HG02678 (cell line): ENCODE results near the gene TNFAIP2.

ENCODE experiments used
- ATAC-seq: cut with Tn5 transposase; IDR thresholded peaks from one replicate; pipeline ENCODE4 v1.9.1; 2021; ENCODE audit warnings: mild to moderate bottlenecking, moderate library complexity; ENCODE audit not compliant: unreplicated experiment

The TNFAIP2 gene, protein sequence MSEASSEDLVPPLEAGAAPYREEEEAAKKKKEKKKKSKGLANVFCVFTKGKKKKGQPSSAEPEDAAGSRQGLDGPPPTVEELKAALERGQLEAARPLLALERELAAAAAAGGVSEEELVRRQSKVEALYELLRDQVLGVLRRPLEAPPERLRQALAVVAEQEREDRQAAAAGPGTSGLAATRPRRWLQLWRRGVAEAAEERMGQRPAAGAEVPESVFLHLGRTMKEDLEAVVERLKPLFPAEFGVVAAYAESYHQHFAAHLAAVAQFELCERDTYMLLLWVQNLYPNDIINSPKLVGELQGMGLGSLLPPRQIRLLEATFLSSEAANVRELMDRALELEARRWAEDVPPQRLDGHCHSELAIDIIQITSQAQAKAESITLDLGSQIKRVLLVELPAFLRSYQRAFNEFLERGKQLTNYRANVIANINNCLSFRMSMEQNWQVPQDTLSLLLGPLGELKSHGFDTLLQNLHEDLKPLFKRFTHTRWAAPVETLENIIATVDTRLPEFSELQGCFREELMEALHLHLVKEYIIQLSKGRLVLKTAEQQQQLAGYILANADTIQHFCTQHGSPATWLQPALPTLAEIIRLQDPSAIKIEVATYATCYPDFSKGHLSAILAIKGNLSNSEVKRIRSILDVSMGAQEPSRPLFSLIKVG

DNA sequence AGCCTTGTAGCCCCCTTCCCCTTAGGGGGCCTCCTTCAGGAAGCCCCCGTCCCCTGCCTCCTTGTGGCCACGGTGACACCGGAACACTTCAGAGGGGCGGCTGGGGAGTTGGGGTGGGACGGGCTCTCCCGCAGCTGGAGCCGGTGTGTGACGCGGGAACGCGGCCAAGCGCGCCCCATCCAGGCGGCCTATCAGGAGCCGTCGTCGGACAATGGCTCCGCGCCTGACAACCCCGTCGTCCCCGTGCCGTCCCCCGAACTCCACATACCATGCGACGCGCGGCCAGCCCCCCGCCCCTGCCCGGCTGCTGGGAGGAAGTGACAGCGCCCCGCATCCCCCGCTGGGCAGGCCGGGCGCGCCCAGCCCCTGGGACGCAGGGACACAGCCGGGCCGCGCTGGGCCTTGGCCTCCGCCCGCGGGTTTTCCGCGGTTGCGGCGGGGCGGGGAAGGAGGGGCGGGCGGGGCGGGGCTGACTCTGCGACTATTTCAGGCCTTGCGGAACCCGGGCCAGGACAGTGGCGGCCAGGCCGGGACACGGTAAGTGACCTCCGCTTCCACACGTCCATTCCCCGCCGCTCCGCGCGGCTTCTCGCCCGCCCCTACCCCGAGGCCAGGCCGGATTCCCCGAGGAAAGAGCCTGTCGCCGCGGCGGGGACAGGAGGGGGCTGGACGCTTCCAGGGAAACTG lies at the start of gene TNFAIP2:
Gene TNFAIP2, plus strand, starts transcription at position 515 of the 687 bp plus-strand sequence. CDS start 2,997 bp downstream, outside the sequence.
- no peak for ATAC-seq

DNA sequence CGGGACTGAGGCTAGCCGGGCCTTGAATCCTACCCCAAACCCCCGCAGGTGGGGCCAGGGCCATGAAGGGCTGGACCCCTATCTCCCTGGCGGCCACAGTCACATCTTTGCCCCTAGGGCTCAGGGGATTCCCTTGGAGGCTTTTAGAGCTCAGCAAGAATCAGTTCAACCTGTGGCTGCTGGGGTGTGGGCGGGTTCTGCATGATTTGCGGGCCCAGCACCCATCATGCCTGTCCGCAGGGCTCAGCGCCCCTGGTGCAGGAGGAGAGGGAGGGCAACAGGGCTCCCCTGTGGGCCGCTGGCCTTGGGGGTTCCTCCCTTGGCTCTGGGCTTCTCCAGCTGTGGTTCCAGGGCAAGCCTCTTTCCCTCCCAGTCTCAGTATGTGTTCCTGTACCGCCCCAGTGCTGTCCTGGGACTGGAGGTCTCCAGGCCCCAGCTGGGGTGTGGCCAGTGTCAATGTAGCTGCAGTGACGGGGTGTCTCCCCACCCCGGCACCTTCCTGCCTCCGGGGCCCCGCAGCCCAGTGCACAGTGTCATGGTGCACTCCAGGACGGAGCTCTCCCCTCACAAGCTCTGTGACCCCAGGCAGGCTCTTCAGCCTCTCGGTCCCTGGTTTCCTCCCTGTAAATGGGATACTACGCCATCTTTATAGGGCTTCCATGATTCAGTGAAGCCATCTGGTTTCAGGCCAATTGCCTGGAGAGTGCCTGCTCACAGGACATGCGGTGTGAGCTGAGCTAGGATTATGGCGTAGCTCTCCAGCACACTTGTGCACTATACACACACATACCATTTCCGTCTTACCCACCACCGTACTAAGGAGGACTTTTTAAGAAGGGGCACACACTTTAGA lies 49.2 kb upstream of the TNFAIP2 start:
- no peak for ATAC-seq

DNA sequence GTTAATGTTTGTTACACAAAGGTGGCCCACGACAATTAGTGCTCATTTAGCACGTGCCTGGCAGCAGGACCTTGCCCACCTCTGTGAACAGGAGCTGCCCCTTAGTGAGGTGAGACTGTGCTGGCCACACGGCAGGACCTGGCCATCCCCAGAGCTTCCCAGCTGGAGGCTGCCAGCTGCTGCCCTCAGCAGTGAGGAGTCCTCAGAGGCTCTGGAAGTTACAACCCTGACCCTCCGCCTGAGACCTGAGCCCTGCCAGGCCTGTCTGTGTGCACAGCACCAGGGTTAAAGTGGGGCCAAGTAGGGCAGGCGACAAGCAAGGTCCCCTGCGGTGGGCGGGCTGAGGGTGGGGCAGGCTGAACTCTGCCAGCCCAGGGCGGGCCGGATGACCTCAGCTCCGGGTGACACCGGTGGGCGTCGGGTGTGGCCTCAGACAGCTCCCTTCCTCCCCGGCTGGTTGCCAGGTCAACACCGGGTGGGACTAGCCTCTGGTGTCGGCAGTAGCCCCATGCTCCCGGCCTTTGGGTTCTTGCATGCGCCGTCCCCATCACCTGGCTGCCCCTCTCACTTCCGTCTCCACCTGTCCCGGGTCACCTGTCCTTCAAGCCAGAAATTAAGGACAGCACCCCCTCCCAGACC lies 48.4 kb upstream of the TNFAIP2 start:
- no peak for ATAC-seq

DNA sequence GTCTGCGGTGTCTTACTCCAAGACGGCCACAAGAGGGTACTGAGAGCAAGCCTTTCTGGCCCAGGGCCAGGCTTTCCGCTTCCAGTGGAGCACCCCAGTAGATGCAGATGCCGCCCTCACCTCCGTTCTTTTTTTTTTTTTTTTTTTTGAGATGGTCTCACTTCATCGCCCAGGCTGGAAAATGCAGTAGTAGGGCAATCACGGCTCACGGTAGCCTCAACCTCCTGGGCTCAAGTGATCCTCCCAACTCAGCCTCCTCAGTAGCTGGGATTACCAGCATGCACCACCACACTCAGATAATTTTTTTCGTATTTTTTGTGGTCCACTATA lies 44.9 kb upstream of the TNFAIP2 start:
- ATAC-seq = peak; percentile 58

DNA sequence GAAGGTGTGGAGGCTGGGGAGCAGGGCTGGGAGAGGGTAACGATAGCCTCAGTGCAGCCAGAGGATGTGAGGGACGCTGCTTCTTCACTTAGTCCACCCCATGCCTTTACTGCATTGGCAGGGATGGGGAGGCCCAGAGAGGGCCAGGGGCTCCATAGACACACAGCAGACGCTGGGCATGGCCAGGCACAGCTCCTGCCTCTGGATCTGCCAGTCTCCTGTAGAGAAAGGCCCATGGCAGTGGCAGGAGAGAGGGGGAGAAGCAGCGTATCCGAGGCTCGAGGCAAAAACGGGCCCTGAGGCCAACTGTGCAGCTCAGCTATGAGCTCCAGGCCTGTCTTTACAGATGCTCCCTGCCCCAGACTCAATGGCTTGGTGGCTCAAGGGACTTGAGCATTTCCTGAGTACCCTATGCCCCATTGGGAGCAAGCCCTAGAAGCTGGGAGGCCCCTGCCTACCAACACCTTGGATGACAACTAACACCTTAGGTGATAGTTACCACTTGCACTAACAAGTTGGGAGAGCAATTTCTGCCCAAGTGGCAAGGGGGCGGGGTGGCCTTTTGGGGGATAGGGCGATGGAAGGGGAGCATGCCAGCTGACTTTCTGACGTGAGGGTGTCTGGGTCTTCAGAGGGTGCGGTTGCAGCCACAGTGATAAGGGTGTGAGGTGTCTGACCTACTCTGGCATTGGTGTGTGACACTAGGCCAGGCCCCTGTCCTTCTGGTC lies 44.2 kb upstream of the TNFAIP2 start:
- ATAC-seq = no peak

DNA sequence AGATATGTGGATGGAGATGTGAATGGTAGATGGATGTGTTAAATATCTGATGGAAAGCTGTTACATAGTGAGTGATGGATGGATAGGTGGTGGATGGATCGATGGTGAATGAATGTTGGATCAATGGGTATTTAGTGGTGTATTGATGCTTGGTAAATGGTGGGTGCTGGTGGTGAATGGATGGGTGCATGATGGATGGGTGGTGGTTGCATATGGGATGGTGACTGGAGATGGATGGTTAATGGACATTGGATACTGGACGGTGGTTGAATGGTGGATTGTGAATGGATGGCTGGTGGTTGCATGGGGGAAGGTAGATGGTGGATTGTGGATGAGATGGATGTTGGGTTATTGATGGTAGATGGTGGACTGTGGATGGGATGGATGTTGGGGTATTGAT lies 41.3 kb upstream of the TNFAIP2 start:
- no peak for ATAC-seq

DNA sequence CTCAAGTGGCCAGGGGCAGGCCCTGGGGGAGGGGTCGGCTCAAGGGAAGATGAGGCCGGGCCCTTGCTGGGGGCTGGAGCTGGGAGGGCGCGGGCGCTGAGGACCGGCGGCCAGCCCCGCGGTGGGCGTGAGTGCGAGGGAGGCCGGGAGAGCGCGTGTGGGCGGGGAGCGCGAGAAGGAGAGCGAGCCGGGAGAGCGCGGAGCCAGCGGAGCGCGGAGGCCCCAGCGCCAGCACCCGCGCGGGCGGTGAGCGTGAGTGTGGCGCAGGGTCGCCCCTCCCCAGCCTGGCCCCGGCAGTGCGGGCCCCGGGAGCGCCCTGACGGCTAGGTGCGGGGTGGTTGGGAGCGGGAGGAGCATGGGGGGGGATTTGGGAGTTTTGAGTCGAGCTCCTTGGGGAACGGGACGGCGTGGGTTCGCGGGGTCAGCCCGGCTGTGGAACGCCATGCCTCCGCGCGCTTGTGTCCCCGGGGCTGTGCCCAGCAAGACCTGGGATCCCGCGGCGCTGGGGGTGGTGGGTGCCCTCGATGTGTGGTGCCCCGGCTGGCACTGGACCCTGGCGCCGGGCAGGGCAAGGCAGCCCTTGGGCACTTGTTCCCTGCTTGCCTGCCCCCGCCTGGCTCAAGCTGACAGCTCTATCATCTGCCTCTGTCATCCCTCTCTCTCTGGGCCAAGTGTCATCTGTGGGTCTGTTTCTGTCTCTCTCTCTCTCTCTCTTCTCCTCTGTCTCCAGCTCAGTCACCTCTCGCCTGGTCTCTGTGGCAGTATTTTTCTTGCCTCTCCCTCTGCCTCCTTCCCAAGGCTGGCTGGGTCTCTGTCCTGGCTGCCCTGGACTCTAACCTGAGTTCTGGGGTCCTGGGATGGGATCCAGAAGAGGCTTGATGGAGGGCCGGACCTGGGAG lies 39.0 kb upstream of the TNFAIP2 start, which contains the start of gene LBHD2:
Gene LBHD2, plus strand, starts transcription at position 190 of the 899 bp plus-strand sequence. CDS start 1,803 bp downstream, outside the sequence.
- ATAC-seq = no peak

DNA sequence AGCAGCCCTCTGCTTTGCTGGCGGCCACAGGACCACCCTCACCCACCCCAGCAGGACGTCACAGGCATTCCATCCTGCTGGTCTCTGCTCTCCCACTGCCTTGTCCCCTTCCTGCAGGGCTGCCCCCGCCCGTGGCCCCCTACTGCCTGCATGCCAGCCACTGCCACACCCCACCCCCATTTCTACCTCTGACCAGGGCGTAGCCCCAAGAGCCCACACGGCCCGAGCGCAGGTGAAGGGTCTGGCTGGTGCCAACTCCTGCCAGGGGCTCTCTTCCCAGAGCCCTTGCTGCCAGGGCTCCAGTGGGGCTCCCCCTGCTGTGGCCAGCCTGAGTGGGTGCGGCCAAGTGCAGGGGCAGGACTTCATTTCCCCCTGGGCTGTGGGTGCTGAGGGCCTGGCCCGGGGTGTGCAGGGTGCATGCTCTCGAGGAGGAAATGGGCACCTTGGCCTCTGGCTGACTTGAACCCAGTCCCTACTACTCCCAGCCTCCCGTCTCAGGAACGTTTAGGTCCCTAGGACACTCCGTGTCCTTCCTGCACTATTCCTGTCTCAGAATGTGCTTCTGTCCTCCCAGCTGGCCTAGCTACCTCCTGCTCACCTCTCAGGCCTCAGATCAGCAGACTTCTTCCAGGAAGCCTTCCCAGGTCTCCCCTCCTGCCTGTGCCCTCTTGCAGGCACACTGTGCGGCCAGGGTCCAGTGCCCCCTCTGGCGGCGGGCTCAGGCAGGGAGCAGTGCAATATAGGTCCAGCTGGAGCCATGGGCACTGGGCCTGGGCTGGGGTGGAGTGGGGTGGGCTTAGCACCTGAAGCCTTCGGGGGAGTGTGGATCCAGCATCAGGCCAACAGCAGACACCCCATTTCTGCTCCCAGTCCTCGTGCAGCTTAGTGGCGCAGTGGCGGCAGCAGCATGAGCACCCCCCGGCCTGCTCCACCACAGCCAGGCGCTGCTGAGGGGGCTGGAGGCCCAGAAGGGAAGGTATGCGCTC lies 37.9 kb upstream of the TNFAIP2 start:
- no peak for ATAC-seq

DNA sequence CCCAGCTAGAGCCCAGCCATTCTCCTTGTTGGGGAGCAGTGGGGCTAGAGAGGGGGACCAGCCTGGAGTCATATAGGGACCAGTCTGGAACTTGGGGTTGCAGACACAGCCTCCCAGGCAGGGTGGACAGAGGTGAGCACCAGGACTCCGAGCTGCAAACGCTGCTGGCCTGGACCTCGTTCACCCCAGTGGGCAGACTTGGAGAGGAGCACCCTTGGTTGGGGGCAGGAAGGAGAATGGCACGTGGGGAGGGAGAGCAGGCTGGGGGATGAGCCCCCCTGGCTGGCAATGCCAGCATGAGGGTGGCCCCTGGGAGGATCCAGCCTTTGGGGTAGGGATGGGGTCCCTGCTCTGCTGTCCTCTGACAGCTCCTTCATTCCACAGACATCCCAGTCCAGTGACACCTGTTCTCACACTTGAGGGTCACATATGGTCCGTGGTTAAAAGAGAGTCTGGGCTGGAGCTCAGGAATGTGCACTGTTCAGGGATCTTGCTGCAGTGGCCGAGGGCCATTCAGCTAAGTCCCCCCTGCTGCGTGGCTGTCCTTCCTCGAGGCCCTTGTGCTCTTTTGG lies 36.4 kb upstream of the TNFAIP2 start:
- ATAC-seq = no peak

DNA sequence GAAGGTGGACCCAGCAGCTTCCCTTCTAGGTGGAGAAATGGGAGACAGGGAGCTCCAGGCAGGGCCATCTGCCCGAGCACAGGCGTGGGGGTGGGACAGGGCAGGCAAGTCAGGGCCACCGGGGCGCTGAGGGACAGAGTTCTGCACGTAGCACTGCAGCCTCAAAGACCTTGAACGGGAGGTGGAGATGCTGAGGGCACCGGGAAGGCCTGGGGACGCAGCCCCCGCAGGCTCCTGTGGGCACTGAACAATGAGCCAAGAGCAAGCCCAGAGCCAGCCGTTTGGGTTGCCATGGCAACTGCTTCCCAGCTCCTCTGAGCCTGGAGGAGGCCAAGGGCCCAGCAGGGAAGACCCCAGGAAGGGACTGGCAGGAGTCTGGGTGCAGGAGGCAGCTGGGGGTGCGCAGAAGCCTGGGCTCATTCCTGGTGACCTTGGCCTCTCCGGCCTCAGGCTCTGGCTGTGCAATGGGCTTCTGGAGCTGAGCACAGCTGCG lies 35.9 kb upstream of the TNFAIP2 start:
- no peak for ATAC-seq

DNA sequence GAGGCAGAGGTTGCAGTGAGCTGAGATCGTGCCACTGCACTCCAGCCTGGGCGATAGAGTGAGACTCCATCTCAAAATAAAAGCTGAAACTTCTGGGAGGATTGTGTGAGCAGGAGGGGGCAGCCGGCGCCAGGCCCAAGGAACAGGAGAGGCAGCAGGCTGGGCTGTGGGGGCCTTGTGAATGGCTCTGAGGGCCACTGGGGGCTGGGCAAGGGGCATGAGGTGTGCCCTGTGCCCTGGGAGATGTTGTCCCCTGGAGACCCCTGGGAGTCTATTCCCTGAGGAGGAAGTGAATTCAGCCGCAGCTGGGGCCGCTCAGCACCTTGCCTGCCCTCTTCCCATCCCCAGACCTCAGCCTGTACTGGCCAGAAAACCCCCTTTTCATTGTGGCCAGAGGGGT lies 34.3 kb upstream of the TNFAIP2 start:
- no peak for ATAC-seq

DNA sequence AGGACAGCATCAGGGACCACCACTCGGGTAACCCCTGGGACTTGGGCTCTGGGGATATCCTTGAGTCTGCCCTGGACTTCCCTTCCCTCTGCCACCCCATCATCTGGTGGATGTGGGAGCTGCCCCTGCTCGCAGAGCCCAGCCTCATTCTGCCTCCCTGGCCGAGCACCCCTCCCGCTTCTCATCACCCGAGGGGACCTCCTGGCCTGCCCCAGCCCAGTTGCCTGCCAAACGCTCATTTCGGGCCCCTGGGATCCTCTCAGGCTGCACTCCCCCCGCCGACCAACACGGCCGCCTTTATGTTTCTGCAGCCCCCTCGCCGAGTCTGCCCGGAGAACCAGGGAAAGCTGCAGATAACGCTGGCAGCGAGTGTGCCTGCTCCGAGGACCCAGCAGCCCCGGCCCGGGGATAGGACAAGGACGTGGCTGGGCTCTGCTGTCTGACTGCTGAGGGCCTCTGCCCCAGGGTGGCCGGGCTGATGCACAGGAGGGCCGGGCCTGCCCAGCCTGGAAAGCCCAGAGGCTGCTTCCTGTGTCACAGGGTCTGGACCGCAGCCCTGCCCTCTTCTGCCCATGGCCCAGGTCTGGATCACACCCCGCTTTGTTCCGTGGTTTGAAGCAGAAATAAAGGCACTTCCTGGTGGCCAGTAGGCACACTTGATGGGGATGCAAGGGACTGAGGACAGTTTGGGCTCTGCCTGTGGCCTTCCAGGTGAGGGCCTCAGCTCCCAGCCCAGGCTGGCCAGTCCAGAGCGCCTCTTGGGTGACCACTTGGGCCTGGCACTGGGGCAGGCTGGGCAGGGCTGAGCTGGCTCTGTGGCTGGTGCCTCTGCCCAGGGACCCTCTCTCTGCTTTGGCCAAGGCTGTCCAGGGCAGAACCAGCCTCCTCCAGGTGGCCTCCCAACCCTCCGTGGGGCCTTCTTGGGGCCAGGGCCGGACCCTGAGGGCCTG lies 33.6 kb upstream of the TNFAIP2 start:
- no peak for ATAC-seq

DNA sequence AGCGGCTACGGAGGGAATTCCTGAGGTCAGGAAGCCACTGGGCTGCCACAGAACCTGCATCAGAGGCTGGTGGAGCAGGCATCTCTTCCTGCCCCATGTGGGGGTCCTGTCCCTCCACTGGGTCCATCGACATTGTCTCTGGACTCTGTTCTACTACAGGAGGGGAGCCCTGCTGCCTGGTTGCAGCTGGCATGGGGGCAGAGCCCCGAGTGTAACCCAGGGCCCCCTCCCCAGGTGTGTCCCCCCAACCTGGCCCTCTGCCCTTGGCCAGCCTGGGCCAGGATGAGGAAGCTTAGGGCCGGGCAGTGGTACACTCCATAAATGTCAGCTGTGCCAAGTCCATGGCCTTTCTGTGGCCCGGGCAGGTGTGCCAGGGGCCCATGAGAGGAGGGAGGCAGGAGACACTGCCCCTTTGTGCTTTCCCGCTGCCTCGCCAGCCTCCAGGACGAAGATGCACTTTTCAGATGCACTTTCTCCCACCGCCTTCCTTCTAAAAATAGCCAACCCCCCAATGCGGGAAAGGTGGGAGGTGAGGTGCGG lies 32.7 kb upstream of the TNFAIP2 start:
- no peak for ATAC-seq

DNA sequence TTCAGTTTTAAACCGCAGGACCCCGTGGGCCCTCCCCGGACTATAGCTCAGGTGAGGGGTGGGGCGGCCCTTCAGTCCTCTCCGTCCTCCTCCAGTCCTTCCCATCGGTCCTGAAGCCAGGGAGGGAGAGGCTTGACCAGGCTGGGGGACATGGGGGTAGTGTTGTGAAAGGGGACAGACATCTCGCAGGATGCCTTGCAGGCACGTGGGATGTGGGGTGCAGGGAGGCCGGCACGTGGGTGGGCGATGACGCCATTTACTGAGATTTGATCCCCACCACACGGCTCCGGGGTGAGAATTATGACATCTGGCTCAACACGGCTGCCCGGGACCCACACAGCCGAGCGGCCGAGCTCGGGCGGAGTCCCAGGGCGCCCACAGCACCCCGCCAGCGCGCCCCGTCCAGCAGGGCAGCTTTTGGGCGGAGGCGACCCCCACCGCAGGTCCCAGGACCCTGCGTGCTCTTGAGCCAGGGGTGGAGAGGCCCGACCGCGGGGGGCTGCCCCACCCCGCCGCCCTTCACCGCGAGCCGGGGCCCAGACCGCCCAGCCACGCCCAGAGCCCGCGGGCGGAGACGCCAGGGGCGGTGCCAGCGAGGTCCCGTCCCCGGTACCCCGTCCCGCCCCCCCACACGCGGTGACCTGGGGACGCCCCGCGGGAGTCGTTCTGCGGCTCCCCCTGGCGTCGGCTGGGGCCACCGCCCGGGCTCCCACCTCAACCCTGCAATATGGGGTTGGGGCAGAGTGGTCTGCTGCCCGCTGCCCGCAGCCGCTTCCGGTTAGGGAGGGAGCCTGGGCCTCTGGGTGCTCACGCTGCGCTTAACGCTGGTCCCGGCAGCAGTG lies 32.0 kb upstream of the TNFAIP2 start:
- peak; percentile 48 for ATAC-seq

DNA sequence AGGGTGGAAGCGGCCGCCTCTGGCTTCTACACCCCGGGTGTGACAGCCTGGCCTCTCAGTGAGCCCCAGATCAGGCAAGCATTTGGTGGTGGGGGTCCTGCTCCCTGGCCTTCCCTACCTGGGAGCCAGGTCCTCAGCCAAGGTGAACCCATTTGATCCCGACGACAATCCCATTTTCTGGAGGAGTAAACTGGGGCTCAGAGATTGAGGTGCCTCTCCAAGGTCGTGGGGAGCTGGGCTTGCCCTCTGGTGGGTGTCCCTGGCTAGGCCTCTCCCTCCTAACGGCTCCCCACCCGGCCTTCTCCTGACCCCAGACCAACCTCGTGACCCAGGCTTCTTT lies 31.4 kb upstream of the TNFAIP2 start:
- no peak for ATAC-seq
